ENCODE measurements around the gene CALML6. TPM values are rescaled to one million over a fixed set of nuclear protein-coding genes. Genes with fewer than 3 reads are reported as not detected.

CALML6 gene
- total RNA-seq, 1 experiment from 2014 or later = 1.5 TPM

GRCh38 chr1:1894354-1895059 lies 20.6 kb upstream of the CALML6 start:
- no peak for ATAC-seq
- no peak for DNase-seq (ENCODE audit: low read depth, low spot score)
- no peaks in the 10 kb centered on the region for H3K9me3 ChIP-seq (ENCODE audit: control insufficient read depth, insufficient read depth, low read depth, low read length)
- CTCF ChIA-PET = no interaction called here
- H3K4me3 ChIP-seq (ENCODE audit: low read depth in 2 of 2, low read length in 2 of 2) = no peak overlapping the region
- no peaks in the 10 kb centered on the region for H3K27me3 ChIP-seq (ENCODE audit: control insufficient read depth, insufficient read depth, low read length)
- peaks cover 2% of the 10 kb centered on the region; the same call in 1 of the 2 replicates for H3K36me3 ChIP-seq (ENCODE audit: control insufficient read depth, insufficient read depth, low read length)
- peak overlapping the region; percentile 17; the same call in 1 of the 2 replicates for H3K27ac ChIP-seq (ENCODE audit: low read length)
- intact Hi-C loops (cut with micrococcal nuclease; ENCODE audit: unreplicated experiment) (no loop called here), in situ Hi-C loops (cut with HindIII; ENCODE audit: low pct_unique_long_range_greater_than_20kb, low sequenced_read_pairs) (no loop called here)
- peaks cover 29% of the 10 kb centered on the region for H3K4me1 ChIP-seq (ENCODE audit: control insufficient read depth, insufficient read depth, low read length)
- TF ChIP-seq POLR2AphosphoS5 (IDR thresholded peaks at IDR 0.05; ENCODE audit: low read depth, low read length) (no peak), TCF7L2 (IDR thresholded peaks at IDR 0.05; ENCODE audit: low read depth, low read length) (no peak), SIN3A (IDR thresholded peaks at IDR 0.05; ENCODE audit: borderline replicate concordance, insufficient read depth, low read depth, low read length) (no peak), CTCF (IDR thresholded peaks at IDR 0.05) (no peak), REST (IDR thresholded peaks at IDR 0.05; ENCODE audit: insufficient read depth in 1 of 2, low read depth in 2 of 2, low read length in 1 of 2) (no peak)
- POLR2A ChIA-PET = interaction anchor here (0.8 kb wide), 1 partner anchor 14 kb away, joined by 10 read pairs; no protein-coding TSS in a partner anchor
- no TSS peak for BruUV-seq (replicated peaks)

GRCh38 chr1:1895060-1895418 lies 20.0 kb upstream of the CALML6 start:
- ATAC-seq (no peak), DNase-seq (ENCODE audit: low read depth, low spot score) (no peak)
- H3K4me3 ChIP-seq (ENCODE audit: low read depth in 2 of 2, low read length in 2 of 2) = no peak overlapping the region
- H3K9me3 ChIP-seq (ENCODE audit: control insufficient read depth, insufficient read depth, low read depth, low read length) = no peaks in the 10 kb centered on the region
- CTCF ChIA-PET = interaction anchor here (0.7 kb wide), 1 partner anchor 12 kb away, joined by 3 read pairs; no protein-coding TSS in a partner anchor
- H3K4me1 ChIP-seq (ENCODE audit: control insufficient read depth, insufficient read depth, low read length) = peaks cover 29% of the 10 kb centered on the region
- H3K27me3 ChIP-seq (ENCODE audit: control insufficient read depth, insufficient read depth, low read length) = no peaks in the 10 kb centered on the region
- intact Hi-C loops (cut with micrococcal nuclease; ENCODE audit: unreplicated experiment) (no loop called here), in situ Hi-C loops (cut with HindIII; ENCODE audit: low pct_unique_long_range_greater_than_20kb, low sequenced_read_pairs) (no loop called here)
- no TSS peak for BruUV-seq (replicated peaks)
- TF ChIP-seq REST (IDR thresholded peaks at IDR 0.05; ENCODE audit: insufficient read depth in 1 of 2, low read depth in 2 of 2, low read length in 1 of 2) (no peak), SIN3A (IDR thresholded peaks at IDR 0.05; ENCODE audit: borderline replicate concordance, insufficient read depth, low read depth, low read length) (no peak), TCF7L2 (IDR thresholded peaks at IDR 0.05; ENCODE audit: low read depth, low read length) (no peak), POLR2AphosphoS5 (IDR thresholded peaks at IDR 0.05; ENCODE audit: low read depth, low read length) (no peak), CTCF (IDR thresholded peaks at IDR 0.05) (no peak)
- no peaks in the 10 kb centered on the region for H3K36me3 ChIP-seq (ENCODE audit: control insufficient read depth, insufficient read depth, low read length)
- POLR2A ChIA-PET = interaction anchor here (0.5 to 0.8 kb wide), 2 partner anchors 14 to 55 kb away, joined by 3 to 10 read pairs; no protein-coding TSS in a partner anchor
- no peak overlapping the region; the same call in 1 of the 2 replicates for H3K27ac ChIP-seq (ENCODE audit: low read length)
